Stimulated activated CD4-positive, alpha-beta T cell treated with anti-CD3 and anti-CD28 coated beads, Interleukin-4, amount 100 ng/mL, for 1 hour (primary cell): ENCODE measurements around the gene RAI14.
A peak's percentile ranks its signal among the peaks of the same experiment; 100 is the strongest.

Source experiments
- DNase-seq: peaks from one replicate; pipeline ENCODE4 v3.0.0-alpha.2; 2020

The RAI14 gene

DNA sequence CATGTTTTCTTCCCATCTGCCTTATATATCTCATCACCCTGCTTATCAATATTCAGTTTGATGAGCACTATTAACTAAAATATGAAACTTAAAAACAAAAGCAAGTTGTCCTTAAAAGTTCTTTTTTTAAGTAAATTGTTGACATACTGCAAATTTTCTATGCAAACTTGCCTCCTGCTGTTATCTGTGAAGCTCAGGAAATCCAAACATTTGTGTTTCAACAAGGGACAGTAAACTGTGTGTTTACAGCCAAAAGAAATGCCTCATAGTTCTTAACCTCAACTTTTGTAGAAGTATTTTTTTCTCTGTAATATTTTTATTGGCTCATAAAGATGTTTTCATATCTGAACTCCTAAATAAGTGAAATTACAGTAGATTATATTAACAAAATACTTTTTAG, 175.2 kb downstream of the RAI14 start:
- DNase-seq: no peak

DNA sequence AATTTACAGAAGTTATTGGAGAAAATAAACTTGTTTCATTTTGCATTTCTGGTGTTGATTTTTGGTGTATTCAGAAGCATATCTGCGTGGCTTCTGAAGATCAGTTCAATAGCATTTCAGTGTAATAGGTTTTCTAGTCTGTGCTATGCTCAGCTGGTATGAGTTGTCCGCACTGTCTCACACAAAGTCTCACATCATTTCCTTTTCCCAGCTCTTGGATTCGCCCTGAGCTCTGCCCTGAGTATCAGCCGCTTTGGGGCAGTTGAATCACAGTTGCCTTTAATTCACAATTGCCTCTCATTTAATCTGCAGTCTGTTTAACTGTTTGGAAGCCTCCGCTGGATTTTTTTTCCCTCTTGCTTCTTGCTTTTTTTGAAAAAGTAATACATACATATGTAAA, 176.4 kb downstream of the RAI14 start:
- DNase-seq: no peak

DNA sequence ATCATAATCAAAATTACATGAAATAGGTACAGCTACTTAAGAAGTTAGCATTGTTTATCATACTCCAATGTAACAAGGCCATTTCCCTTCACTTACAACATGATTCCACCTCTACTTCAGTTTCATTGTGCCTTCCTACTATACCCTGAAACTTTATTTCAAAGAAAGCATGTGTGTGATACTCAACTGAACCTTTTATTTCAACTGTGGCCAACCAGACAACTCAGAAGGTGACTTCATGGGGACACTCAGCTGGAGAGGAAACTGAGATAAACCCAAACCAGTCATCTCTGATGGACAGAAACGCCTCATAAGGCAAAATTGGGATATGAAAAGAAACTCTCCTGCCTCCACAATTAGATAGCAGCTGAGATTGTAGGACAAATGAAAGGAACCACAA, 177.0 kb downstream of the RAI14 start:
- DNase-seq: no peak

DNA sequence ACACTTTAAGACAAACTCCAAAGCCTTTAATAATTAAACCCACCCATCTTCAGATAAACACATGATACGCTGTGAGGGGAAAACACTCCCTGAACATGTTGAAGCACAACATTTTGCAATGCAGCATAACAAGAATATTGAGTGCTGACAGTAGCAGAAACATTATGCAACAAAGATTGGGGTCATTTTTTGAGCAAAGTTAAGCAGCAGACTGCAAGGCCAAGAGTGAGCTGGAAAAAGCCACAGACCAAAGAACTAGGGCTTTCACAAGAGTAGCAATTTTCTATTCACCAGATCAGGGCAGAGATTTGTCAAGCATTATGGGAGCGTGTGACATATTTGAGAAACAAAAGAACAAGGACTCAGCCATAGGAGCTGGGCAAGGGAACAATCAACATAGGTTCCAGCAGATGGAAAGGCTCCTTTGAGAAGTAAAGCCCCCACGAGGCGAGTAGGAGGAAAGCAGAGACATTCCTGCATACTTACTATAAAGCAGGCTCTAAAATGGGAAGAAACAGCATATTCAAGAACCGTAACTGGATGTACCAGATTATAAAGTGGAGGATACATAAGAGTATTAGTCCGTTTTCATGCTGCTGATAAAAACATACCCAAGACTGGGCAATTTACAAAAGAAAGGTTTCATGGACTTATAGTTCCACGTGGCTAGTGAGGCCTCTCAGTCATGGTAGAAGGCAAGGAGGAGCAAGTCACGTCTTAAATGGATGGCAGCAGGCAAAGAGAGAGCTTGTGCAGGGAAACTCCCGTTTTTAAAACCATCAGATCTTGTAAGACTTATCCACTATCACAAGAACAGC, 178.1 kb downstream of the RAI14 start:
- no peak for DNase-seq

DNA sequence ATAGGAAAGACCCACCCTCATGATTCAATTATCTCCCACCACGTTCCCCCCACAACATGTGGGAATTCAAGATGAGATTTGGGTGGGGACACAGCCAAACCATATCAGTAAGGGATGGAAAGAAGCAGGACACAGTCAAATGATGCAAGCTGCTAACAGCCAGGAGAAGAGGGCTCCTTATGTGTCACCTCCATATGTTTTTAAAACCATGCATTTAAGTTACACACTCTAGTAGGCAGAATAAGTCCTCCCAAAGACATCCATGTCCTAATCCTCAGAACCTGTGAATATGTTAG, 178.6 kb downstream of the RAI14 start:
- DNase-seq: no peak

DNA sequence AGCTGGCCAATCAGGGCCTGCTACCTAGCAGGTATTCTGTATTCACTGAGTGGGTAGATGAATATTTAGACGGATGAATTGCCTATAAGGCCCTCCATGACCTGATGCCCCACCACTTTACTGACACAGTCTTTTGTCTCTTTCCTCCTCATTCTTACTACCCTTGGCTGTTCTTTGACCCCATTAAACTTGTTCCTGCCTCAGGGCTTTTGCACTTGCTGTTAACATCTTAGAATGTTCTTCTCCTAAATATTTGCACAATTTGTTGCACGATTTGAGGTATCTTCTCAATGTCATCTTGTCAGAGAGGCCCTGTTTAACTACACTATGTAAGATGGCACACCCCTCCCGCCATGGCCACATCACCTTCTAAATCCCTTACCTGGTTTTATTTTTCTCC, 179.5 kb downstream of the RAI14 start:
- DNase-seq: no peak

DNA sequence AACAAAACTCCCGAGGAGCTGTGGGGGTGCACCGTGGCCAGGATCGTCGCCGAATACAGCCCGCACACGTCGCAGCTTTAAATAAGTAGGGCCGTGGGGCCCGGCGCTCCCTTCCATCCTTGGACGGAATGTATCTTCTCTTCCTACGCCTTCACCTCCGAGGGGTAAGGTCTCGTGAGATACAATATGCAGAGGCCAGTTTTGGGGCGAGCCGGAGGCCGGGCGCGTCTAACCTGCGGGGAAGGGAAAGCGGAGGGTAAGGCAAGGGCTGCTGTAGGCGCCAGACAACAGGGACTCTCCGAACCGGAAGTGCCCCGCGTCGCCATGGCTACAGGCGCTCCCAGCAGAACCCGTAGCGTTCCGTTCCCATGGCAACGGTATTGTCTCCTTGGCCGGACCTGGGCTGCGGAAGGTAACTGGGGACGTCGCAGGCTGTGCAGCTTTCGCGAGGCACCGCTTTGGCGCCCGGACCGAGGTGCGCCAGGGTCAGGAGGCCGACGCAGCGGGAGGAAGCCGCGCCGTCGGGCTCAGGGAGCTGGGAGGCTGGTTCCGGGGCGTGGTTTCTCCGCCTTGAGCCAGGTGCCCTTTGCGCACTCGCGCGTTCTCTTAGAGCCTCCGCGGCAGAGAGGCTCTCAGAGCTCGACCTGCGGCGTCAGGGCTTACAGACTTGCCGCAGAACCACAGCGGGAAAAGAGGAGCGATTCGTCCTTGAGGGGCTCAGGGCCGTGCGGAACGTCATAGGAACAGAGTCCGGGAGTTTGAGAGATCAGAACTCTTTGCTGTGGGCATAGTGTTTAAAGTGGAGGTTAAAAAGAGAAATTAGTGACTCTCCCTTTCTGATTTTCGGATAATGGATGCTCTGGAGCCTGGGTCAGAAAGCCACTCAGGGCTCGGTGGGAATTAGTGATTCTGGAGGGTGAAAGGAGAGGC, 182.9 kb downstream of the RAI14 start, which contains the start of gene TTC23L:
TSS of gene TTC23L (plus strand) at position 380 of the 930 bp plus-strand sequence. CDS start 1,508 bp downstream, outside the sequence.
- peak; percentile 90 for DNase-seq

DNA sequence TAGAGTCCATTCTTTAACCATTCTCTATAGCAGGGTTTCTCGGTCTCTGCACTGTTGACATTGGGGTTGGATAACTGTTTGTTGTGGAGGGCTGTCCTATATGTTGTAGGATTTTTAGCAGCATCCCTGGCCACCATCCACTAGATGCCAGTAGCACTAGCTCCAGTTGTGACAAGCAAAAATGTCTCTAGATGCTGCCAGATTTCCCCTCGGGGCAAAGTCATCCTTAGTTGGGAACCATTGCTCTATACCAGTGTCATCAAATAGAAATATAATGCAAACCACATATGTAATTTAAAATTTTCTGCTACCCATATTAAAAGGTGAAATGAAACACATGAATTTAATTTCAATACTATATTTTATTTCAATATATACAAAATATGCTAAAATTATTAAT, 185.7 kb downstream of the RAI14 start:
- no peak for DNase-seq

DNA sequence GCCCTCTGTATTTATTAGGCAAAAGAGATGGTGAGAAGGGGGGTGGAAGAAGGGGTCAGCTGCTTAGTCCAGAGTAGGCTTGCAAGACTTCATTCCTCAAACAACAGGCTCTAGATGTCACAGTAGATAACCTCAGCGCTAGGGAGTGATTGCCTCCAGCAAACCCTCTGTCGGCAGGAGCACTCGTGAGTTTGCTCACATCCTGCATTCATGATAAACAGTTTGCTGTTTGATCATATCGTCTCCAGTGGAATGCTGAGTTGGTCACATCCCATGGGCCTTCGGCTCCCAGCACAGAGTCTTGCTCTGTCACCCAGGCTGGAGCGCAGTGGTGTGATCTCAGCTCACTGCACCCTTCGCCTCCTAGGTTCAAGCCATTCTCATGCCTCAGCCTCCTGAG, 186.4 kb downstream of the RAI14 start:
- no peak for DNase-seq

DNA sequence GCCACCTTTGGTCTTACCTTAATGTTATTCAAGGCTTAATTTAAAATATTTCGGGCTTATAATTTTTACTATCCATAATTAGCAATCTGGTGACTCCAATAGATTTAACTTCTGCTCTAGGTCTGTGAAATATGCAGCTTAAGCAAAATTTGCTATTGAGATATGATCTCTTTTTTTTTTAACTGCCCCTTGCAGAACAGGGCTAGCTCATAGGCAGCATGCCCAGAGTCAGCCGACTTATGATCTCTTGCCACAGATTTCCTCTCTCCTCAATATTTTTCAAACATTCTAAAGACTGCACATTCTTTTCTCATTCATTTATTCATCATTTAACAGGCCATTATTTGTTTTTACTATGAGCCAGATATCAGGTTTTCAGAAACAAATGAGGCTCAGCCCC, 187.4 kb downstream of the RAI14 start:
- DNase-seq: no peak

DNA sequence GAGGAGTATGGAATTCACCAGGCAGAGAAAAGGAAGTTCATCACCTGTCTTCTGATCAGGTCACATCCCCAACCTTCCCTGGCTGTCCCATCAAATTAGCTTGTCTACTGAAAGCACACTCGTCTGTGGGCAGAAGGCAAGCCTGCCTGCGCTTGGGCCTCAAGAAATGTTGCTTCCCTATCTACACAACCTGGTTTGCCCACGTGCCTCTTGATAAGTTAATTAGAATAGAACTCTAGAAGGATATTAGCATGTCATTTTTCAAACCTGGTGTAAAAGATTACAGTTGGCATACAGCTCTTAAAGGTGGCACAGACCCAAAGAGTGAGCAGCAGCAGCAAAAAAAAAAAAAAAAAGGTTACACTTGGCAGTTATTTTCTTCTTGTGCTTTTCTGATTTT, 188.0 kb downstream of the RAI14 start:
- DNase-seq: no peak

DNA sequence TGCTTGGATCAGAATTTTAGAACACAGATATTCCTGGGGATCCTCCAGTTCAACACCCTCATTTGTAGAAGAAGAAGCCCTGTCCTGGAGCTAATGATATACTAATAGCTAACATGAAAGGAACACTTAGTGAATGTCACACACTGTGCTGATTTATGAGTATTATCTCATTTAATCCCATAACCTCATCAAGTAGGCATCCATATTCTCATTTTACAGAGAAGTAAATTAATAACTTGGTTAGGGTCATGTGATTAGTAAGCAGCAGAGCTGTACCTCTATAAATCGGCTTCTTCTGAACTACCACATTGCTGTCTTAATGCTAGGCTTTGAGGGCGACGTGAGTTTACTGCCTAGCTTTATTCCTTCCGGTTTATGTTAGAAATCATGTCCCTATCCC, 188.9 kb downstream of the RAI14 start:
- no peak for DNase-seq

DNA sequence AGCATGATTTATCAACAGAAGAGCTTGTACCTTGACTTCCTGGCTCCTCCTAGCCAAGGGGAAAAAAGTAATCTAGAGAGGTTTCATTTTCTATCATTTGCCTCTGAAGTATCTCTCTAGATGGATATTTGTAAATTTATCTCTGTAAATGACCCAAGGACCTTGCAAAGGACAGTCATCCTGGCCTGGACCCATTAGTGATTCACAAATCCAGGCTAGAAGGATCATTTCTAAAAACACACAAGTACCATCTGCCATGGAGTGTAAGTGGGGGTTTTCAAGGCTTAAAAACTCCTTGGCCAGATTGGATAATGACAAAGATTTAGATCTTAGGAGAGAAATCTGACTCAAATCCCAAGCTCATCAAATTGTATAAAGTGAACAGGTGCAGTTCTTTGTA, 190.9 kb downstream of the RAI14 start:
- no peak for DNase-seq

DNA sequence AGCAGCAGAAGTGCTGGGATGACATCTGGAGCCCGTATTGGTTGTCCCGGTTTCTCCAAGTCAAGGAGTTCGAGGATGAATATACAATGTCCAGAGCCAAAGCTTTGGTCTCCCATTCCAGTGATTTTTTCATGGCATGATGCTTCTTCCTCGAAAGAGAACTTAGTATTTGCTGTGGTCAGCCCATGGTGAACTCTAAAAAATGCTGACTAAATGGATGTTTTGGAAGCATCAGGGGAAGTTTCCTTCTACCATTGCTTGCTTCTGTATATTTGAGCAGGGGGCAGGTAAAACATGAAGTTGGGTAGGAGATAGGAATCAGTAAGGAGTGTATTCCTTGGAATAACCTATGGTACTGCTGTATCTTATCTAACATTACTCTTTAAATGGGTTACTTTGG, 191.4 kb downstream of the RAI14 start:
- DNase-seq: no peak

DNA sequence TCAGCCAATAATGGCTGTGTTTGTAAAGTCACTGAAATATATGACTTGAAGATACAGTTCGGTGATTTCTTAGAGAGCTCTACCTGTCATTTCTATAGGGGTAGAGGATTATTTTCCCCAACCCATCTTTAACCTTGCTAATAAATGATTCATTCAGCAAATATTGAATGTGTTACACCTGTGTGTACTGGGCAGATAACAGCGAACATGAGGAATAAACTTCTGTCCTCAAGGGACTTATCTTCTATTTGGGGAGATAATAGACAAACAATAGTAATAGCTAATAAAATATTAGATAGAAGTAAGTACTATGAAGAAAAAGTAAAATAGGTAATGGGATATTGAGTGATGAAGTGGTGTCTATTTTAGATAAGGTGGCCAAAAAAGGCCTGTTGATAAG, 192.1 kb downstream of the RAI14 start:
- DNase-seq: no peak

DNA sequence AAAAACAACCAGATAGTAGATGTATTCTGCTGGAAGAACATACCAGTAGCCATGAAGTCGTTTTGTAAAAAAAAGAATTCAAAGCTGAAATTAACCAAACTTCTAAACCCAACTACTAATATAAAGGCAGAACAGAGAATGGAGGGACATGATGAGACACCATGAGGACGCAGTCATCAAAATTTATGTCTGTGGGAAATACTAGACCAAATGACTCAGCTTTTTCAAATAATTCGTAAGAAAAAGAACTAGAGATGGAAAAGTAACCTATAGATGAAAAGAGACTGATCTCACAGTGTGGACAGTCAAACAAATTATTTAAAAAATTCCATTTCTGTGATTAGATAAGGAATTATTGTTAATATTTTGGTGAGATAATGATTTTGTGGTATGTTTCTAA, 193.1 kb downstream of the RAI14 start:
- no peak for DNase-seq

DNA sequence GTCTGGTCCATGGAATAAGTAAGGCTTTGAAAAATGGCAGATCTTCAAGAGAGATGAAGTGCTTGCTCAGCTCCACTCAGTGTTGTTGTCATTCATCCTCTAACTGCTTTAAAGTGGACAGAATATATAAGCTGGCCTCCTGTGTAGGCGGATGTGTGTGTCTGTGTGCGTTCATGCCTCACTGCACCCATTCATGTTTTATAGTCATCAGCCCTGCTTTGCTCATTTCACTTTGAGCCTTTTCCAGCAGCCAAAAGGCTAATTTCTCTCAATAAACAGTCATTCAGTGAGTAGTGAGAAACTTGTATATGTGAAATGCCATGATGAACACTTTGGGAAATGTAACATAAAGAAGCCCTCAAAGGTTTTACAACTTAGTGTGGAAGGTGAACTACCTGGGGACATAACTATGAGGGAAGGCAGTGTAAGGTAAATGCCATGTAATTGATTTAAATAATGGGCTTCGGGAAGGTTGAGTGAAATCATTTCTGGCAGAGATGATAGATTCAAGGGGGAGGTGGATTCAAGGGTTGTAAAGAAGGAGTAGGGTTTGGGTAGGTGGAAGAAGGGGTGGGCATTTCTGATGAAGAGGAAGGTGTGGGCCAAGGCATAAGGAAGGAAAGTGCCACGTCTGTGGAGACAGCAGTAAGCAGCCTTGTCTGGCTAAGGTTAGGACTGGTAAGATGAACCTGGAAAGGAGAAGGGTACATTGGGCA, 198.5 kb downstream of the RAI14 start:
- DNase-seq: no peak

DNA sequence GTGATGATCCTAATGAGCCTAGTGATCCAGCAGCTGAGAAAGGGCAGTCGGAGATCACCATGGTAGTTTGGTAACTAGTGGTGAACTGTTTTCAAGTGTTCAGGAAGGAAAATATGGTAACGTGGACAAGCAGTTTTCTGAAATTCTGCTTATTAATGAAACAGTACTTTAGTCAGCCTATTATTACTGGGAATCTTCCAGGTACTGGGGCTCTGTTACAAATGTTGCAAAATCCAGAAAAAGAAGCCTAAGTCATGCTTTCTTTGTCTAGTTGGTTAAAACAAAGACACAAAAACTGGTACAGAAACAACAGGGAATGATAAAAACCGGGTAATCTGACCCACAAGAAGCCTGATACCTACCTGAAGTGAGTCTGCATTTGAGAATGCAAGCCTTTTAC, 201.0 kb downstream of the RAI14 start:
- DNase-seq: no peak

DNA sequence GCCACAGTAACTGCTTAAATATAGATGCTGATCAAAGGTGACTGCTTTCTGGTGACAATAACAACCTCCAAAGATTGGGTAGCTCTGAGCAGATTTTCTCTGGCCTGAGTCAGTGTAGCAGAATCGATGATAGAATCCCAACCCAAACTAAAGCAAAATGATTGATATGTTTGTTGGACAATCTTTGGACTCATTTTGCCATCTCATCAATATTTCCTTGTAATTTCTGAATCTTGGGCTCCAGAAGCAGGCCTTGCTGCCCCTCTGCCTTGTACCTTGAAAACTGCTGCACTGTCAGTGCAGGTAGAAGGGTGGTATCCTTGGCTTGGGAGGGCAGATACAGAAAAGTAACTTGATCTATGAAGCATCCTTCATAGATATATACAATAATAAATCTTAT, 201.8 kb downstream of the RAI14 start:
- no peak for DNase-seq

DNA sequence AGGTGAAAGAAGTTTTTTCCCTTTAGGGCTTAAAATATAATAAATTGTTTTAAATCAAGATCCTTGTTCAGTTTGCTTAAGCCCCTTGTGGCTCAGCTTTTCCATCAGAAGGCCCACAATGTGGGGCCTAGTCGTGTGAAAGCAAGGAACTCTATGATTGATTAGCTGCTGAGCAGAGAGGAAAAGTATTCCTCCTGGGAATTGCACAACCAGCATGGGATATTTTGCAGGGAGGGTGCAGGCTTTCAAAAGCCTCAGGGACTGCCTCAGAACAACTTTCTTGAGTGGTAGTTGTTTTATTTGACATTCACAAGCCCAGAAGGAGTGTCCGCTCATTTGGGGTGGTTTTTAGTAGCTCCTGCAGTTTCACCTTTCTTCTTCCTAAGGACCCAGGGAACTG, 202.7 kb downstream of the RAI14 start:
- DNase-seq: no peak

DNA sequence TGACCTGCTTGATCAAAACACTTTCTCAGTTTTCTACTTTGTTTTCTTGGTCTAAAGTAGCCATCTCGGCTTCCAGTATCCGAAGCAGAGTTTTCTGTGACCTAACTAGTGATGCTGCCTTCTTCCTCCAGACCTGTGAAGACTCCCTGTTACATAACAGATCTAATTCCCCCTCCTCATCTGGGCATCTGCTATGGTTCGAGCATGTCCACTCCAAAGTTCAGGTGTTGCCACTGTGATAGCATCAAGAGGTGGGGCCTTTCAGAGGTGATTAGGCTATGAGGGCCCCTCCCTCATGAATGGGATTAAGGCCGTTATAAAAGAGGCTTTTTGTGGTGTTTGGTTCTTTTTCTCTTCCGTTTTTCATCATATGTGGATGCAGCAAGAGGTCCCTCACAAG, 203.1 kb downstream of the RAI14 start:
- DNase-seq: no peak

DNA sequence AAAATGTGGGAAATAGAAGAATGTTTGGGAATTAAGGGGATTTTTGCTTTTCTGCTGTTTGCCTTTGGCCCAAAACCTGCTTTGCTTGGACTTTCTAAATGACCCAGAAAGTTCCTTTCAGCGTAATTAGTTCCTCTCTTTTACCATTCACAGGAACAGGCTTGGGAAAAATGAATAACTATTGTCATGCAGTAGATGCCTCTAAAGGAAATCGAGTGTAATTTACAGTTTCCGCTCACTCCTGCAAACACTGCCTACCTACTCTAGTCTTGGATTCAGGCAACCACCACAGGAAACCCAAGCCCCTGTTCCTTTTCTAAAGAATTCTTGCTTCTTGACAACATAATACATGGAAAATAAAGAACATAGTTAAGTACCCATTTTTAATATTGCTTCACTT, 207.8 kb downstream of the RAI14 start:
- DNase-seq: no peak

DNA sequence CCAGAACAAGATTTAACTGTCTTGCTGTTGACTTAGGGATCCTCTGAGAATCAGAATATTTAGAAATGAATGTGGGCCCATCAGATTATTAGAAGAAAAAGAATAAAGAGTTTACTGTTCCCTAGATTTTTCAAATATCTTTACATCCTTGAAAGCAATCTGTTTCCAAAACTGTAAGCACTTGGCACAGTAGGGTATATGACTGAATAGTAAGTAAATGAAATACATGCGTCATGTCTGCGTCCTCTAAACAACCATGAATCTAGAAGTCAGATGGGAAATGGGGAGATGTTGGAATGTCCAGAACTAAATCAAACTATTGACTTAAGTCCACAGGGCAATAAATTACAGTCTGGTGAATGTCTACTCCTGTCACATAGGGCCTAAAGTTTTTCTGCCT, 209.0 kb downstream of the RAI14 start:
- no peak for DNase-seq

DNA sequence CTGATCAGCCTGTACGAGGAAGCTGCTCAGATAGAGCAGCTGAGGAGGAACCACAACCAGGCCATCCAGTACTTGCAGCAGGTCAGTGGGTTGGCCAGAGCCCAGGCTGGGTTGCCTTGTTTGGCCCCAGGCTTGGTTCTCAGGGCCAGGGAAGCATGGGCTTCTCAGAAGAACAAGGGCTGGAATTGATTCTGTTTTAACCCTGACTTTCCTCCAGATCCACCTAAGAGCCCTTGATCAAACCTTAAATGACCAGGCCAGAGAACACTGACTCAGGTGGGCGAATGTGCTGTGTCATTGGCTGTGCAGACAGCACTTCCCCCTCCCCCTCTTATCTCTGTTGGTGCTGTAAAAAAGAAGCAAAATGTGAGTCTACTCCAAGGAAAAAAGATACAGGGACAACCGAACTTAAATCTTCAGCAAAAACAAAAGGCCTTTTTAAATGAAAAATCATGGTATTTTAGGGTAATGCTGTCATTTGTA, 210.9 kb downstream of the RAI14 start:
- no peak for DNase-seq
